Posterior vena cava (tissue), 2 donors: ENCODE measurements around the gene PER2. TPM values are rescaled to one million over a fixed set of nuclear protein-coding genes. Genes with fewer than 3 reads are reported as not detected.
"Not testable (repeated sequence)": the region's sequence is repeated elsewhere in the genome, so short reads cannot be mapped to it uniquely, and the experiment has no call there.

Source experiments
- DNase-seq: peaks from one replicate; pipeline ENCODE4 v3.0.0-alpha.2; 2020; ENCODE audit warnings: low spot score
- intact Hi-C, 2 donors: fragments of 100-400 bp; cut with DNase I; formaldehyde crosslinking; loops; one replicate each; pipeline versions ENCODE4 v1.14.1 to v1.14.2; 2022 to 2023
- total RNA-seq, 2 donors: library from RNA; stranded (reverse); fragmentation: NEBNext Ultra II Directional; extraction: Animal tissue kit (Norgen Biotek cat#: 25700); gene quantifications; one replicate each; pipeline ENCODE4 v1.2.1, GENCODE V29; 2021
- donor health status: DM: yes; HTN: yes; CAD: no.
- donor health status: DM: yes; HTN: yes; CAD: no.

The PER2 gene
- total RNA-seq, 2 donors from 2014 or later, result 10.1 to 16.8 TPM

GRCh38 chr2:238277695-238278094, 10.7 kb downstream of the PER2 start:
- intact Hi-C loops, result no loop called here

GRCh38 chr2:238274152-238274865, 14.1 kb downstream of the PER2 start:
- intact Hi-C loops, result no loop called here
- DNase-seq, result no peak

More at GRCh38 chr2:238277695-238278094, 10.7 kb downstream of the PER2 start:
- DNase-seq, result peak; percentile 66

DNA sequence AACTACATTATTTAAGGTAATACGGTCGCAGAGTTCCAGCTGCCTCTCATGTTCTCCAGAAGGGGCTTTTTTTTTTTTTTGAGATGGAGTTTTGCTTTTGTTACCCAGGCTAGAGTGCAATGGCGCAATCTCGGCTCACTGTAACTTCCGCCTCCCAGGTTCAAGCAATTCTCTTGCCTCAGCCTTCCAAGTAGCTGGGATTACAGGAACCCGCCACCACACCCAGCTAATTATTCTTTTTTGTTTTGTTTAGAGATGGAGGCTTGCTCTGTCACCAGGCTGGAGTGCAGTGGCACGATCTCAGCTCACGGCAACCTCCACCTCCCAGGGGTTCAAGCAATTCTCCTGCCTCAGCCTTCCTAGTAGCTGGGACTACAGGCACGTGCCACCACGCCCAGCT, 15.0 kb downstream of the PER2 start:
- intact Hi-C loops, DNase-seq: not testable (repeated sequence)

DNA sequence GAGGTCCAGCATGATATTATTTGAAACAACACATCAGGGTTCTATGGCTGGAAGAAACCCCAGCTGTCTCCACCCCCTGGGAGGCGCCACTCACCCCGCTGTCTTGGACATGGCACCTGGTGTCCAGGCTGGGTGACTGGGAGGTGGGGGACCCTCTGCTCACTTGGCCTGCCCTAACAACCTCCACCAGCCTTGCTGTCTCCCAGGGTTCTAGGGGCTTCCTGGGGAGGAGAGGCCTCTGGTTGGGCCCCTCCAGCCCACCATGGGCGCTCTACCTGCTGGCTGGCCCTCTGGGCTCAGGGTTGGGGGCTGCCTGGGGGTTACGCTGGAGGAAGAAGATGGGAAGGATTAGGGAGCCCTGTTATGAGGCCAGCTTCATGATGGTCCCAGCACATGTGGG, 16.3 kb downstream of the PER2 start:
- intact Hi-C loops, result no loop called here

DNA sequence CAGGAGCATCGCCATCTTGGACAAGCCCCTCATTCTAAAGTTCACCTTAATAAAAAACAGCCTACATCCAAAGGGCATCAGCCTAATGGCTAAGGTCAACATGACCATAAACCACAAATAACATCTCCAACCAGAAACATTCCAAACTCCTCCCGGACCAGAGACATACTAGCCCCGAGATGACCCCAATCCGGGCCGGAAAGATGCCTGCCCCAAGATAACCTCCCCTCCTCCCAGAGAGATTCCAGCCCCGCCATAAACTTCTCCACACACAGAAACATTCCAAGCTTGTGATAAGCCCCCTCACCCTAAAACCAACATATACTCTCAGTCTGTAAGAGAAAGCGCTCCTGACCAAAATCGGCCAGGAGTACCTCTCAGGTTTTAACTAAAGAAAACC, 16.7 kb downstream of the PER2 start:
- intact Hi-C loops, DNase-seq: not testable (repeated sequence)

More for the DNA sequence above, 16.3 kb downstream of the PER2 start:
- no peak for DNase-seq

- intact Hi-C loops, result no loop called here
- DNase-seq, result no peak
Measured at GRCh38 chr2:238271061-238271554, 17.3 kb downstream of the PER2 start.

- no peak for DNase-seq
- intact Hi-C loops, result no loop called here
Measured at GRCh38 chr2:238270606-238271005, 17.8 kb downstream of the PER2 start.

DNA sequence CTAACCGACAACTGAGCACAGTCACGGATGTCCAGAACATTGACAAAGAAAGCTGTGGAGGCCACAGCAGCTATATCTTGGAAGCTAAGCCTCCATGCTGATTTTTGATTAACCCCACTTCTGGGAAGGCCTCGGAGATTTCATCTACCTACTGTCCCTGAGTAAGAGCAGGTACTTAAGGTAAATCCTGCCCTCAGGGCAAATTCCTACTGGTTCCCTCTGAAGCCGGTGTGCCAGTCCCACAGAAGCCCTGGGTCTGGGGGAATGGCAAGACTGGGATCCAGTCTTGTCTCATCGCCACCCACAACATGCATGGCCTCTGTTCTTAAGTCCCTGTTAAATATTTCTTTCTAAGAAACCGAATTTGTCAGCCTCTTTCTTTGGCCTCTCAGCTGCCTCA, 18.7 kb downstream of the PER2 start:
- intact Hi-C loops, result no loop called here
- DNase-seq, result no peak

- DNase-seq, result no peak
- intact Hi-C loops, result no loop called here
Measured at GRCh38 chr2:238267884-238268680, 20.3 kb downstream of the PER2 start.

GRCh38 chr2:238267341-238267710, 21.1 kb downstream of the PER2 start:
- no peak for DNase-seq
- intact Hi-C loops, result no loop called here

DNA sequence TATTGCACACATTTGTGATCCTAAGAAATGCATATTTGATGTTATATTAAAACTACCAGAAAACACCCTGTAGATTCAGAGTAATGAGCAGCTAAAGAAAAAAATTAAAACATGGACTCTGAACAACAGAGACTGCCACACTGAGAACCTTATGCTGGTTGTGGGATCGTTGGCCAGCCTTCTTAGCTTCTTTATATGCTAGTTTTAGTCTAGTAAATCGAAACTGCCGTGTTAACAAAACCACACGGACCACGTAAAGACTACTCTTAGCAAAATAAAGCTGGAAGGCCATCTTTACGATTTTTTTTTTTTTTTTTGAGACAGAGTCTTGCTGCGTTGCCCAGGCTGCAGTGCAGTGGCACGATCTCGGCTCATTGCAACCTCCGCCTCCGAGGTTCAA, 22.8 kb downstream of the PER2 start:
- DNase-seq, result no peak
- intact Hi-C loops, result no loop called here

DNA sequence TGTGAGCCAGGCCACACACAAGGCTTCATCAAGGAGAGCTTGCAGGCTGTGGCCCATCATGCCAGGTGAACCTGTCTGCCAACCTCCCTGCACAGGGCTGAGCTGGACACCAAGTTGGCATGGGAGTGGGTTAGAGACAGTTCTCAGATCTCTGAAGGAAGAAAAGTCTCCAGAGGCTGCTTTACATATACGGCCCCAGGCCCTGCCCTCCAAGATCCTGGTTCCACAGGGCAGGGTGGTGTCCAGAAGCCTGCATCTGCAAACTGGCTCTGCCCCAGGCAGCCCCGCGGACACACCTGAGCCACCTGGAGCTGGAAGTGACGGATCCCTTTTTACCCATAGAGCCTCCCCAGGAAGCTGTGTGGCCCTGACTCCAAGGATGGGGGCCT, 24.3 kb downstream of the PER2 start:
- peak; percentile 57 for DNase-seq
- intact Hi-C loops, result loop anchor here in 1 of 2 donors (5.0 kb wide), 1 partner anchor 407 kb away; the partner anchor contains the start of gene RAMP1

DNA sequence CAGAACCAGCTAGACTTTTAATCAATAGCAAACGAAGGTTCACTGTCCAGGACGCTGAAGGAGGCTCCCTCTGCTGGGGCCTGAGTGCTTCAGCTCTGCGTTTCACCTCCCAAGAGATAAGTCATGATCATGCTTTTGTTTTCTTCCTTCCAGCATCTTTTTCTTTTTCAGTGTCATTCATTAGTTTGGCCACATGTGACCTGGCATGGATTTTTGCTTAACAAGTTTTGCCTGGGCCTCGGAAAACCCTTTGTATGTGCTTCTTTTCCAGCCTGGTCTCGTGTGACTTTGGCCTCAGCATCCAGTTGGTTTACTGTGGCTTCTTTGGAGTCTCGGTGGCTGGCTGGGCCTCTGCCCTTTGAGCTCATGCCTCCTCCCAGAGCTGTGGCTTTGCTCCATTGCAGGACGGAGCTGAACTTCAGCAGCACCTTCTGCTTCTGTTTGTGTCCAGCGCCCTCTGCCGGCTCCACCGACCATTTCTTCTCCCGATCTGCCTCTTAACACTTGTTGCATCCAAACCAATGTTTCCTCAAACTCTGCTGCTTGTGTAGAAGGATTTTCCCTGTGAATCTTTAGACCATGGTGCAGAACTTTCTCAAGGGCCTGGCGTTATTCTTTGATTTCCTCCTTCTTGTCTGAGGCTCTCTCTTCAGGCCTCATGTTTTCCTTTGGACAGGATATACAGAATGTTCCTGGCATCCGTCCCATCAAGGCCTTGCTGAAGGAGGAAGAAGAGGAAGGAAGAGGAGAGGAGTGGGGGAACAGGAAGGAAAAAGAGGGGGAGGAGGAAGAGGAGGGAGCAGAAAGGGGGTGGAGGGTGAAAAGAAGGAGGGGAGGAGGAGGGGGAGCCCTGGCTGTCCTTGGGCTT, 25.0 kb downstream of the PER2 start:
- peak; percentile 98 for DNase-seq
- intact Hi-C loops, result loop anchor here in 1 of 2 donors (5.0 kb wide), 1 partner anchor 406 kb away; the partner anchor contains the start of gene RAMP1

DNA sequence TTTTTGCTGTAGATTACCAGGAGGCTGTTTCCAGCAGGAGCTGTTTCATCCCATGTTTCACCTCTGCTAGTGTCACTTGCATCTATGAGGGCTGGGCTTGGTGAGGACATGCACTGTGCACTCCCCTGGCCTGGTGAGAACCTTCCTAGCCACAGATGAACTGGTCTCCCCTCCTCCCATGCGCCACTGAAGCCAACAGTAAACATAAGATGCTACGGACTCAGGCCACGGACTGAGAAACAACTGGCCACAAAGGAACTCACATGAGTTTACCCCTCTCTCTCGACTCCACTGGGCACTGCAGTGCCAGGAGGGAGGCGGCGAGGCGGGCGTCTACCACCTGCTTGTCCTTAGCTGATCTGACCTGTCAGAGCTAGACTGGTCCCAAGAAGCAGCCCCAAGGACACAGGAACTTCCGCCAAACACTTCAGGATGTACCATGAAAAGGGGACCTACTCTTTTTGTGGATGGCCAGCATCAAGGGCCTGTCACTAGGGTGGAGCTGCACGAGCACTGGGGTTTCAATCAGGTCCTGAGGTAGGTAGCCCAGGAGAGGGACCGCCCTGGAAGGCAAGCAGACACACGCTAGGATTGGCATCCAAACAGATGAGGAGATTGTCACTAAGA, 25.8 kb downstream of the PER2 start:
- intact Hi-C loops, result loop anchor here in 1 of 2 donors (5.0 kb wide), 1 partner anchor 405 kb away; the partner anchor contains the start of gene RAMP1
- DNase-seq, result peak; percentile 67

DNA sequence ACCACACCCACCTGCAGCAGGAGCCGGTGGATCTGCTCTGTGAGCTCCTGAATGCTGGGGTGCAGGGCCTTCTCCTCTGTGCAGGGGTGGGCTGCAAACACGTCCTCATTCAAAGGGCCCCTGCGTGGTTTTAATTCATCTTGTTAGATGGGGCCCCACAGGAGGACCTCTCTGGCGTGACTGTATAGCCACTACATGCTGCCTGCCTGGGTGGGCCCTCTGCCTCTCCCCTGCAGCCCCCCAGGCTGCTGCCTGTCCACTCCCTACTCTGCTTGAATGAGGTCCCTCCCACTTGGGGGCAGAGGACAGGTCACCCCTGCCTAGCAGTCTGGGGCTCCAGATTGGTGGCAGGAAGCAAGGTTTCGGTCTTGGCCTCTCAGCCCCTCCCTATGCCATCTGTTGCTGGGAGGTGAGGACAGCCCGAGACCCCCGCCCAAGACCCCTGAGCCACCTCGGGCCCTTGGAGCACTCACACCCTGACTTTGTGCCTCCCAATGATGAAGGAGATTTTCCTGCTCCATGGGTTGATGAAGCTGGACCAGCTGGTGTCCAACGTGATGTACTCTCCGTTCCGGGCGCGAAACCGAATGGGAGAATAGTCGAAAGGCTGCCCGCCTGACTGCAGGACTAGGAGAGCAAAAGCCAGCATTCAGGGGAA, 26.6 kb downstream of the PER2 start:
- intact Hi-C loops, result loop anchor here in 1 of 2 donors (5.0 kb wide), 1 partner anchor 405 kb away; the partner anchor contains the start of gene RAMP1
- DNase-seq, result peak; percentile 64

DNA sequence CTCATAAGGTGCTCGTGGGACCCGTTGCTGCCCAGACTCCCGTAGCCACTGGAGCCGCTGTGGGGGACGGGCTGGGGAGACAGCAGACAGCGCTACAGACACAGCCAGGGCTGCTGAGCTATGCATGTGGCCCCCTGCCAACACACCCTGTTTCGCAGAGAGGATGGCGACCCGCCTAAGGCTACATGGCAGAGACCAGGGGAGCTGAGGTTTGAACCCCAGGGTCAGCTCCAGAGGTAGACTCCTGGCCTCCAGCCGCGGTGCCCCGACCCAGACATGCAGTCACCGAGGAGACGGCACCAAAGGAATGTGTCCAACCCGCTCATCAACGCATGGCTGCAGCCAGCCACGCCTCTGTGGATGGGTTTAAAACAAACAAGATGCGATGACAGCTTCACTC, 27.5 kb downstream of the PER2 start:
- intact Hi-C loops, result loop anchor here (1.0 to 5.0 kb wide), 2 partner anchors 44 to 404 kb away; partner anchors contain the start of gene RAMP1 (in 1 of the 2)
- peak; percentile 81 for DNase-seq

DNA sequence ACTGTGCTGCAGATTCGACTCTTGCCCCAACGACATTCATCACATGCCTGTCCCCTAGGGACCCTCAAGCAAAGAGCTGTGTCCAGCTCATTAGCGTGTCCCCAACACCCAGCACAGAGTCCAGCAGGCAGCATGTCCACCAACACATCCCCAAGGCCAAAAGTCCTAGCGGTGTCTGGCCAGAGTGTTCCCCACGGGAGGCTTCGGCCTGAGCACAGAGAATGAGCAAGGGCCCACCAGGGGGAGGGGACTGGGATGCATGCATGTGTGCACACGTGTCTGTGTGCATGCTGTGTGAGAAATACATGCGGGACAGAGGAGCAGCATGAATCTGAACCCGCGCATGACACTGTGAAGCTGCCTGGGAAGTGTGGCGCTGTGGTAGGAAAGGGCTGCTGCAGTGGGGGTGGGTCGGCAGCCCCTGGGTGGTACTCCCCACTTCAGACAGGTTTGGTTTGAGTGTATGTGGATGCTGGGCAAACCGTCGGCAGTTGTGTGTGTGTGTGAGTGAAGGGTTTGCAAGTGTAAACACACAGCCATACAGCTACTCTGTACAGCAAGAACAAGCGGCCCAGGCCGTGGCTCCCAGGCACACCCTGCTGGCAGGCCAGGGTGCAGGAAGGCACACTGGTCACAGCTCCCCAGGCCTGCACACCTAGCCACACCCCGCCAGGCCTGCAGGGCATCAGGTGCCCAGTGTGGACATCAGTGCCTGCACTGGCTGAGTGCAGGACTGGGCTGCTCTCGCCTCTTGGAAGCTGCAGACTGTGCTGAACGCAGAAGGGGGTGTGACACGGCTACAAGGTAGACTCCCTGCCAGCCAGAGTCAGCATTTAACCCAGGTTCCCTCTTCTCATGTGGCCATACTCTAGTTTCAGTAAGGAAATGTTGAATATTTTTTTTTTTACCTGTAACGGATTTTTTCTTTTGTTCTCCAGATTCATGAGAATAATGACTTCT, 29.1 kb downstream of the PER2 start:
- intact Hi-C loops, result loop anchor here (1.0 to 10.0 kb wide), 3 partner anchors 42 to 402 kb away; partner anchors contain the start of gene RAMP1 (in 1 of the 2)
- DNase-seq, result peak; percentile 77
